Measurements from ENCODE around the gene RFX4. TPM values are rescaled to one million over a fixed set of nuclear protein-coding genes. Genes with fewer than 3 reads are reported as not detected.
"Not testable (repeated sequence)": the region's sequence is repeated elsewhere in the genome, so short reads cannot be mapped to it uniquely, and the experiment has no call there.

Gene RFX4
- total and polyA plus RNA-seq, 2 experiments from 2014 or later, result not detected

DNA sequence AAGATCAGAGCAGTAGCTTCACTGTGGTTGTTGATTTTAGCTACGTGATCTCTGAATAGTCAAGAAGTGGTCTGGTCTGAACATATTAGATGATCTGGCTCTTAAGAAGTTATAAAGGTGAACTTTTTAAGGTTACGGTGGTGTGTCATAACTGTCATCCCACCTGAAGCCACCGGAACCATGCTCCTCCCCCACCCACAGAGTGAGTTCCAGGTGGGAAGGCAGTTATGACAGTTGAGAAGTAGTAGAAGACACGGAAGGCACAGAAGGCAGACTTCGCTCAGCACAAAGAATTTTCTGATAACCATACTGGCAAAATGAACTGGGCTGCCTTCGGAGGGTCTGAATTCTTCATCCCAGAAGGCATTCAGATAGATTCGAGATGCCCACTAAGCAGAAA, 101.7 kb downstream of the RFX4 start:
- H3K4me3 ChIP-seq, result no peak overlapping the region
- H3K9me3 ChIP-seq (ENCODE audit: low read depth), result no peaks in the 10 kb centered on the region
- TF ChIP-seq, protein P1, sequence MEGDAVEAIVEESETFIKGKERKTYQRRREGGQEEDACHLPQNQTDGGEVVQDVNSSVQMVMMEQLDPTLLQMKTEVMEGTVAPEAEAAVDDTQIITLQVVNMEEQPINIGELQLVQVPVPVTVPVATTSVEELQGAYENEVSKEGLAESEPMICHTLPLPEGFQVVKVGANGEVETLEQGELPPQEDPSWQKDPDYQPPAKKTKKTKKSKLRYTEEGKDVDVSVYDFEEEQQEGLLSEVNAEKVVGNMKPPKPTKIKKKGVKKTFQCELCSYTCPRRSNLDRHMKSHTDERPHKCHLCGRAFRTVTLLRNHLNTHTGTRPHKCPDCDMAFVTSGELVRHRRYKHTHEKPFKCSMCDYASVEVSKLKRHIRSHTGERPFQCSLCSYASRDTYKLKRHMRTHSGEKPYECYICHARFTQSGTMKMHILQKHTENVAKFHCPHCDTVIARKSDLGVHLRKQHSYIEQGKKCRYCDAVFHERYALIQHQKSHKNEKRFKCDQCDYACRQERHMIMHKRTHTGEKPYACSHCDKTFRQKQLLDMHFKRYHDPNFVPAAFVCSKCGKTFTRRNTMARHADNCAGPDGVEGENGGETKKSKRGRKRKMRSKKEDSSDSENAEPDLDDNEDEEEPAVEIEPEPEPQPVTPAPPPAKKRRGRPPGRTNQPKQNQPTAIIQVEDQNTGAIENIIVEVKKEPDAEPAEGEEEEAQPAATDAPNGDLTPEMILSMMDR (IDR thresholded peaks at IDR 0.05; ENCODE audit: low read depth, low read length), result no peak
- H3K4me1 ChIP-seq (ENCODE audit: low read depth), result peaks cover 4% of the 10 kb centered on the region
- H3K36me3 ChIP-seq, result no peaks in the 10 kb centered on the region
- H3K27ac ChIP-seq, result no peak overlapping the region
- no peak for DNase-seq (ENCODE audit: low read depth in 1 of 2, low spot score in 1 of 2)
- no peaks in the 10 kb centered on the region for H3K27me3 ChIP-seq

DNA sequence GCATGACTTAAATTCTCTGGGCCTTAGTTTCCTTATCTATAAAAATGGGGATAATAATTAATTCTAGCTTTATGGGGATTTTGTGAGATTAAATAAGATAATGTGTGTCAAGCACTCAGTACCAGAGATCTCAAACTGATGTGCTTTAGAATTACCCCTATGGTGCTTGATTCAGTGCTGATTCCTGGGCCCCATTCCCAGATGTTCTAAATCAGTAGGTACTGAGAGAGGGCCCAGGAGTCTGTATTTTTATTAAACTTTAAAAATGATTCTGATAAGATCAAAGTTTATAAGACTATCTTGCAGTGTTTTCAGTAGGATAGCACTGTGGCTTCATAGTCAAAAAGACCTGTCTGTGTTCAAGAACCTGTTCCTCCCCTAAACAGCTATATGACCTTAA, 102.6 kb downstream of the RFX4 start:
- Histone ChIP-seq H3K4me3 (no peak overlapping the region), H3K4me1 (ENCODE audit: low read depth) (peaks cover 4% of the 10 kb centered on the region), H3K36me3 (no peaks in the 10 kb centered on the region), H3K27ac (no peak overlapping the region), H3K27me3 (no peaks in the 10 kb centered on the region), H3K9me3 (ENCODE audit: low read depth) (no peaks in the 10 kb centered on the region)
- no peak for DNase-seq (ENCODE audit: low read depth in 1 of 2, low spot score in 1 of 2)
- TF ChIP-seq, protein P1 (IDR thresholded peaks at IDR 0.05; ENCODE audit: low read depth, low read length), result no peak

DNA sequence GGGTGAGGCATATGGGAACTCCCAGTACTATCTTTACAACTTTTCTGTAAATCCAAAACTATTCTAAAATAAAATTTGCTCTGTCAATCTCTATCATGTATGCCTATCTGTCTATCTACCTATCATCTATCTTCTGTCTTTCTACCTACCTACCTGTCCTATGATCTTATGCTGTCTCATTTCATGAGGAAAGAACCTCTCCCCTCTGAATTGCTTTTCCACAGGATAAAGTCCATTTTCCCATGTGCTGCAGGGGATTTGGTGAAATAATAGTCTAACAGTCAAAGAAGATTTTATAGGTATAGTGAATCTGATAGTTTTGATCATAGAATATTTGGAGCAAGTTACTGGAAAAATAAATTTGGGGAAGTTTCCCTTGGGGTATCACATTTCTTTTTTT, 104.9 kb downstream of the RFX4 start:
- H3K4me3 ChIP-seq, result no peak overlapping the region
- TF ChIP-seq, protein P1 (IDR thresholded peaks at IDR 0.05; ENCODE audit: low read depth, low read length), result no peak
- H3K36me3 ChIP-seq, result no peaks in the 10 kb centered on the region
- H3K27me3 ChIP-seq, result no peaks in the 10 kb centered on the region
- H3K4me1 ChIP-seq (ENCODE audit: low read depth), result no peaks in the 10 kb centered on the region
- H3K9me3 ChIP-seq (ENCODE audit: low read depth), result no peaks in the 10 kb centered on the region
- H3K27ac ChIP-seq, result no peak overlapping the region
- no peak for DNase-seq (ENCODE audit: low read depth in 1 of 2, low spot score in 1 of 2)

DNA sequence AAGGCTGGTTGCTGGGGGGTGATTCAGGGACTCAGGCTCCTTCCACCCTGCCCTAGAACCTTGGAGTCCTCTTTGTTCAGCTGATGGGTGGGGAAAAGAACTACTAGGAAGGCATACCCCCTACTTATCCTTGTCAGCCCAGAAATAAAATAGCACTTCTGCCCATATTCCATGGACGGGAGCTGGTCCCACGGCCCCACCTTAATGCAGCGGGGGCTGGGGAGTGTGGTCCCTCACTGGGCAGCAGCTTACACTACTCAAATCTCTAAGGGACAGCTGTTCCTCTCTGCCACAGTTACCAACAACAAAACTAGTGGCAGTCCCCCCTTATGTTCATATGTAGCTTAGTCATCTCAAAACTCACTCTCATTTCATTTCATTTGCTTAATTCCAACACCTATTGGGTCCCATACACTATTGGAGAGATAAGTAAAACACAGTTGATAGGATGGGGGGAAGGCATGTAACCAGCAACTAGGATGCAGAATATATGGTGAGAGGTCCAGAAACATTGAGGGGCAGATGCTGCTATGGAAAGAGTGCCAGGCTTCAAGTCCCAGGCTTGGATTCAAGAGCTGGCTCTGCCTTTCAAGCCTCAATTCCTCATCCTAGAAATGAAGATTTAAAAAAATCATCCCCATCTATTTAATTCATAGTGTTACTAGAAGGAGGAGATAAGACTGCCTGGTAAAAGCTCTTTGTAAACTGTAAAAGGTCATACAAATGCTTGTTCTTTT, 107.9 kb downstream of the RFX4 start:
- H3K27ac ChIP-seq, result no peak overlapping the region
- no peaks in the 10 kb centered on the region for H3K27me3 ChIP-seq
- no peaks in the 10 kb centered on the region for H3K36me3 ChIP-seq
- DNase-seq (ENCODE audit: low read depth in 1 of 2, low spot score in 1 of 2), result no peak
- TF ChIP-seq, protein P1 (IDR thresholded peaks at IDR 0.05; ENCODE audit: low read depth, low read length), result no peak
- H3K4me1 ChIP-seq (ENCODE audit: low read depth), result no peaks in the 10 kb centered on the region
- H3K4me3 ChIP-seq, result no peak overlapping the region
- H3K9me3 ChIP-seq (ENCODE audit: low read depth), result no peaks in the 10 kb centered on the region

DNA sequence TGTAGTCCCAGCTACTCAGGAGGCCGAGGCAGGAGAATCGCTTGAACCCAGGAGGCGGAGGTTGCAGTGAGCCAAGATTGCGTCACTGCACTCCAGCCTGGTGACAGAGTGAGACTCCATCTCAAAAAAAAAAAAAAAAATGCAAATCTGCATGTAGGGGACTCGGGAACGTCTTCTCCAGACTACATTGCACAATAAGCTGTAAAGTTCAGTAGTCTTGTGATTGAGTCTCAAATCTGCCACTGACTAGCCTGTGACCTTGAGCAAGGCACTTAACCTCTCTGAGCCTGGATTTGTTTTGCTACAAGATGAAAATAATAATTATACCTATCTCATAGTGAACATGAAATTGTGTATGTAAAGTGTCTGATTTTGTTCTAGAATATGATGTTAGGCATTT, 109.2 kb downstream of the RFX4 start:
- H3K36me3 ChIP-seq; H3K9me3 ChIP-seq (ENCODE audit: low read depth); H3K27me3 ChIP-seq; H3K27ac ChIP-seq; H3K4me3 ChIP-seq; DNase-seq (ENCODE audit: low read depth in 1 of 2, low spot score in 1 of 2); H3K4me1 ChIP-seq (ENCODE audit: low read depth): not testable (repeated sequence)

DNA sequence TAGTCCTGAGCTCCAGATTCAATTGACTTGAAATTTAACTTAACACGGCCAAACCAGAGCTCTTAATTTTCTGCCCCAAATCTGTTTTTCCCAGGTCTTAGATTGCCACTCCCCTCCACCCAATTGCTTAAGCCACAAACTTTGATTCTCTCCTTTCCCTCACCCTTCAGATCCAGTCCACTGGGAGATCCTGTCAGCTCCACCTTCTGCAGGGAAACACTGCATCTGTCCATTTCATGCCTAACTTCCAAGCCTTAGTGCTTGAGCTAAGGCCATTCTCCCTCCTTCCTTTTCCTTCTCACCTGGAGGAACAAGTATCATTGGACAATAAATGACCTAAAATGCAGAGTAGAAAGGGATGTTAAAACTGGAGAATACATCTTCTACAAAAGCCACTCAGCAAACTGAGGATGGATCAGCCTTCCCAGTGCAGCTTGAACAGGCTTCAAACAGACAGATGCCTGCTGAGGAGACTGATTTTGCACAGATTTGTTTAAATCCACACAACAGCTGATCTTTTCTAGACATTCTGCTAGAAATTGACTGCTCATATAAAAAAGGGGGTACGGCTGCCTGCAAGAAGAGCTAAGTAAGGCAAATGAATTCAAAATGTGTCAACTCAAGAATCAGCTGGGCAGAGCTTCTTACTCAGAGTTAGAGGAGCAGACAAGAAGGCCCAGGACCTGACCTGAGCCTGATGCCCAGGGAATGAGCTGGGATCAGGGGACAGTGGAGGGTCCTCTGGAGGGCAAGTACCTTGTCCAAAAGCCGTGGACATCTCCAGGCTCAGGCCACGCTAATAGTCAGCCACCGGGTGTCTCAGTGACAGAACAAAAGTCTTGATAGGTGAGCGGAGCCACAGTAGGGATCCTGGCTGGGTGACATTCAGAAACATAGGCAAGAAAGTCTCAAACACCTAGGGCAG, 110.4 kb downstream of the RFX4 start:
- Histone ChIP-seq H3K9me3 (ENCODE audit: low read depth) (no peaks in the 10 kb centered on the region), H3K4me3 (no peak overlapping the region), H3K4me1 (ENCODE audit: low read depth) (no peaks in the 10 kb centered on the region), H3K27ac (no peak overlapping the region), H3K36me3 (no peaks in the 10 kb centered on the region), H3K27me3 (no peaks in the 10 kb centered on the region)
- DNase-seq (ENCODE audit: low read depth in 1 of 2, low spot score in 1 of 2), result no peak
- TF ChIP-seq, protein P1 (IDR thresholded peaks at IDR 0.05; ENCODE audit: low read depth, low read length), result no peak
